ENCODE measurements around the gene ACTC1.

ACTC1 gene

GRCh38 chr15:34755419-34755773 is 40.0 kb downstream of the ACTC1 start:
- no peak for DNase-seq

GRCh38 chr15:34754674-34755418 is 40.5 kb downstream of the ACTC1 start, which contains the start of gene GJD2:
TSS of gene GJD2 (minus strand) at chr15:34754998. CDS start at chr15:34754488, 510 bp downstream.
- DNase-seq: no peak

GRCh38 chr15:34754171-34754601 is 41.2 kb downstream of the ACTC1 start:
- no peak for DNase-seq

- no peak for DNase-seq
Measured at GRCh38 chr15:34753236-34753894, 42.0 kb downstream of the ACTC1 start.

GRCh38 chr15:34749691-34750090 is 45.7 kb downstream of the ACTC1 start:
- DNase-seq: no peak

Data from CD4-positive, alpha-beta T cell treated with Interleukin-15 for 1 hour (primary cell).